WTC11 (cell line): ENCODE data around the gene CYP19A1. TPM values are rescaled to one million over a fixed set of nuclear protein-coding genes. Genes with fewer than 3 reads are reported as not detected.

Experiments
- ATAC-seq: fragments of 200-7000 bp; cut with Tn5 transposase; 2 replicates; pipeline ENCODE4 v1.10.0; 2021; ENCODE audit warnings: mild to moderate bottlenecking, moderate library complexity
- CTCF ChIA-PET: fragments of 300-600 bp; sonication (Branson Sonifier 250); formaldehyde crosslinking; loops from one replicate; lab custom pipeline; 2021; ENCODE audit warnings: antibody characterized with exemption; lab: Charles Lee
- POLR2A ChIA-PET: fragments of 350-600 bp; sonication (Branson Sonifier 250); formaldehyde crosslinking; loops from one replicate; lab custom pipeline; 2021; ENCODE audit warnings: antibody characterized with exemption; lab: Charles Lee
- DNase-seq: peaks from one replicate; pipeline ENCODE4 v3.0.0; 2021; ENCODE audit warnings: low spot score
- H3K27ac Mint-ChIP-seq: 2 replicates; pipeline ENCODE4 v1.8.0; 2021; ENCODE audit warnings: mixed read lengths
- H3K27me3 Mint-ChIP-seq: 2 replicates; pipeline ENCODE4 v1.8.0; 2021; ENCODE audit warnings: low read depth, mild to moderate bottlenecking, moderate library complexity, mixed read lengths
- H3K36me3 Mint-ChIP-seq: 2 replicates; pipeline ENCODE4 v1.8.0; 2021; ENCODE audit warnings: mixed read lengths
- H3K4me1 Mint-ChIP-seq: 2 replicates; pipeline ENCODE4 v1.8.0; 2022; ENCODE audit warnings: mixed read lengths
- H3K4me3 Mint-ChIP-seq: 2 replicates; pipeline ENCODE4 v1.8.0; 2021; ENCODE audit warnings: mild to moderate bottlenecking, moderate library complexity, mixed read lengths
- H3K9me3 Mint-ChIP-seq: 2 replicates; pipeline ENCODE4 v1.8.0; 2021; ENCODE audit warnings: mixed read lengths
- ATF1 ChIP-seq: sonication (generic); formaldehyde crosslinking; IDR thresholded peaks from 2 replicates; pipeline ENCODE4 v1.8.1; 2023; ENCODE audit warnings: mild to moderate bottlenecking, moderate library complexity, missing genetic modification reagents
- ESRRA ChIP-seq: sonication (generic); formaldehyde crosslinking; IDR thresholded peaks from 2 replicates; pipeline ENCODE4 v1.8.1; 2022; ENCODE audit warnings: mild to moderate bottlenecking, missing genetic modification reagents, borderline replicate concordance
- FOXJ3 ChIP-seq: sonication (generic); formaldehyde crosslinking; IDR thresholded peaks from 2 replicates; pipeline ENCODE4 v1.9.0; 2021; ENCODE audit warnings: missing genetic modification reagents, mild to moderate bottlenecking, borderline replicate concordance
- FOXK1 ChIP-seq: sonication (generic); formaldehyde crosslinking; IDR thresholded peaks from 2 replicates; pipeline ENCODE4 v1.8.0; 2022; ENCODE audit warnings: mild to moderate bottlenecking, moderate library complexity, missing genetic modification reagents
- FOXP1 ChIP-seq: sonication (generic); formaldehyde crosslinking; IDR thresholded peaks from 2 replicates; pipeline ENCODE4 v1.8.0; 2022; ENCODE audit warnings: missing genetic modification reagents, mild to moderate bottlenecking, moderate library complexity, borderline replicate concordance
- NFATC4 ChIP-seq: fragments of 250-450 bp; sonication (Bioruptor Pico); IDR thresholded peaks from 2 replicates; pipeline ENCODE4 v1.9.0; 2021; ENCODE audit warnings: mild to moderate bottlenecking
- NFYB ChIP-seq: sonication (generic); formaldehyde crosslinking; conservative IDR thresholded peaks from 2 replicates; pipeline ENCODE4 v1.8.0; 2022; ENCODE audit warnings: low read depth, missing genetic modification reagents
- ZBTB21 ChIP-seq: sonication (generic); formaldehyde crosslinking; IDR thresholded peaks from 2 replicates; pipeline ENCODE4 v1.8.1; 2023; ENCODE audit warnings: mild to moderate bottlenecking, missing genetic modification reagents, borderline replicate concordance
- ZNF121 ChIP-seq: sonication (generic); formaldehyde crosslinking; IDR thresholded peaks from 2 replicates; pipeline ENCODE4 v1.8.0; 2023; ENCODE audit warnings: missing genetic modification reagents
- ZNF138 ChIP-seq: sonication (generic); formaldehyde crosslinking; conservative IDR thresholded peaks from 2 replicates; pipeline ENCODE4 v1.8.1; 2022; ENCODE audit warnings: mild to moderate bottlenecking, moderate library complexity, missing genetic modification reagents
- ZNF317 ChIP-seq: sonication (generic); formaldehyde crosslinking; IDR thresholded peaks from 2 replicates; pipeline ENCODE4 v1.8.1; 2023; ENCODE audit warnings: low read depth, mild to moderate bottlenecking, moderate library complexity, missing genetic modification reagents, borderline replicate concordance
- ZNF416 ChIP-seq: fragments of 250-450 bp; sonication (Bioruptor Pico); IDR thresholded peaks from 2 replicates; pipeline ENCODE4 v1.9.0; 2021; ENCODE audit warnings: mild to moderate bottlenecking, inconsistent platforms
- ZNF423 ChIP-seq: fragments of 250-450 bp; sonication (Bioruptor Pico); IDR thresholded peaks from 2 replicates; pipeline ENCODE4 v2.1.2; 2022; ENCODE audit warnings: mild to moderate bottlenecking, moderate library complexity
- total RNA-seq: library from RNA; stranded (reverse); gene quantifications from 3 replicates; pipeline ENCODE4 v1.2.3, GENCODE V29; 2021
- TF ChIP-seq, protein P1 (sequence below): sonication (generic); formaldehyde crosslinking; IDR thresholded peaks from 2 replicates; pipeline ENCODE4 v1.8.0; 2022; ENCODE audit warnings: mild to moderate bottlenecking, missing genetic modification reagents
- TF ChIP-seq, protein P2 (sequence below): sonication (generic); formaldehyde crosslinking; IDR thresholded peaks from 2 replicates; pipeline ENCODE4 v1.8.1; 2022; ENCODE audit warnings: low read depth, missing genetic modification reagents, borderline replicate concordance
- TF ChIP-seq, protein P3 (sequence below): sonication (generic); formaldehyde crosslinking; IDR thresholded peaks from 2 replicates; pipeline ENCODE4 v1.8.0; 2023; ENCODE audit warnings: missing genetic modification reagents, mild to moderate bottlenecking, borderline replicate concordance
- TF ChIP-seq, protein P4 (sequence below): sonication (generic); formaldehyde crosslinking; IDR thresholded peaks from 2 replicates; pipeline ENCODE4 v1.8.1; 2023; ENCODE audit warnings: mild to moderate bottlenecking, missing genetic modification reagents, borderline replicate concordance
- TF ChIP-seq, protein P5 (sequence below): sonication (generic); formaldehyde crosslinking; IDR thresholded peaks from 2 replicates; pipeline ENCODE4 v1.8.0; 2022; ENCODE audit warnings: missing genetic modification reagents

The CYP19A1 gene
- total RNA-seq, 1 experiment from 2014 or later, result not detected

DNA sequence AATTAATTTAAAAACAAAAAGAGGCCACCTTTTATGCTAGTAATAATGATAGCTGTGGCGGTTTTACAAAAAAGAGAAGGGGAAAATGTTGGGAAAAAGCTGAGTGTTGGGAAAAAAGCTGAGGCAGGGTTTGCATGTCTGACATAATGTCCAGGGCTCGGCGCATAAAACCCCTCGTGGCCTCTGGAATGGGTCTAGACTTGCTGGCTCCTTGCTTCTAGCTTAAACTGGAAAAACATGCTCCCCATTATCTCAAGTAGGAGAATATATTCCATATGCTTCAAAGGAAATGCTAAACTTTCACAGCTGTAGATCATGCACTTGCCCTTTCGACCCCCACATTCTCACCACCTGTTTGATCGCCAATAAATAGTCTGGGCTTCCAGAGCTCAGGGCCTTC lies 53.0 kb downstream of the CYP19A1 start (continued):
- TF ChIP-seq, protein P1, sequence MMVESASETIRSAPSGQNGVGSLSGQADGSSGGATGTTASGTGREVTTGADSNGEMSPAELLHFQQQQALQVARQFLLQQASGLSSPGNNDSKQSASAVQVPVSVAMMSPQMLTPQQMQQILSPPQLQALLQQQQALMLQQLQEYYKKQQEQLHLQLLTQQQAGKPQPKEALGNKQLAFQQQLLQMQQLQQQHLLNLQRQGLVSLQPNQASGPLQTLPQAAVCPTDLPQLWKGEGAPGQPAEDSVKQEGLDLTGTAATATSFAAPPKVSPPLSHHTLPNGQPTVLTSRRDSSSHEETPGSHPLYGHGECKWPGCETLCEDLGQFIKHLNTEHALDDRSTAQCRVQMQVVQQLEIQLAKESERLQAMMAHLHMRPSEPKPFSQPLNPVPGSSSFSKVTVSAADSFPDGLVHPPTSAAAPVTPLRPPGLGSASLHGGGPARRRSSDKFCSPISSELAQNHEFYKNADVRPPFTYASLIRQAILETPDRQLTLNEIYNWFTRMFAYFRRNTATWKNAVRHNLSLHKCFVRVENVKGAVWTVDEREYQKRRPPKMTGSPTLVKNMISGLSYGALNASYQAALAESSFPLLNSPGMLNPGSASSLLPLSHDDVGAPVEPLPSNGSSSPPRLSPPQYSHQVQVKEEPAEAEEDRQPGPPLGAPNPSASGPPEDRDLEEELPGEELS (CRISPR knock-in tag), result no peak

DNA sequence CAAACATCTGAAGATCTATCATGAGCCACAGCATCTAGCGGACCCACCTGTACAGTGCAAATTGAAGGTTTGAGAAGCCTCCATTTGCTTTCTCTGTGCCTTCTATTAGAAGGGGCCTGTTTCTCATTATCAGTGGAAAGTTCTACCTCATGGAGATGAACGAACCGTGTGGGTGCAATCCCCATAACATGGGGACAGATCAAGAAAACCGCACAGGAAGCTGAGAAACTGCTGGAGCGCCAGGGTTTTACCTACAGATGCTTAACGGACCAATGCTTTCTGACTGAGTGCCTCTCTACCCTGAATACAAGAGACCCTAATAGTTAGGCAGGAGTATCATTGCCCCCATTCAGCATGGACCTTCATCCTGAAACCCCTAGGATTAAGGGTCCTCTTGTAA lies 53.5 kb downstream of the CYP19A1 start:
- no peaks in the 10 kb centered on the region for H3K36me3 Mint-ChIP-seq
- TF ChIP-seq ATF1 (CRISPR knock-in tag), result no peak
- no peak for TF ChIP-seq NFYB
- TF ChIP-seq FOXK1, result no peak
- no peak for TF ChIP-seq ZNF121 (CRISPR knock-in tag)
- TF ChIP-seq, all 79 proteins: peak for 0
- no peaks in the 10 kb centered on the region for H3K4me1 Mint-ChIP-seq
- no peaks in the 10 kb centered on the region for H3K9me3 Mint-ChIP-seq
- ChIA-PET POLR2A (no interaction called here), CTCF (interaction anchor here (0.9 to 1.1 kb wide), 3 partner anchors 96 to 117 kb away, joined by 3 to 4 read pairs (median 3); no protein-coding TSS in a partner anchor)
- H3K27me3 Mint-ChIP-seq, result no peaks in the 10 kb centered on the region
- DNase-seq (no peak), ATAC-seq (no peak)
- no peak overlapping the region for H3K4me3 Mint-ChIP-seq
- no peak overlapping the region for H3K27ac Mint-ChIP-seq

DNA sequence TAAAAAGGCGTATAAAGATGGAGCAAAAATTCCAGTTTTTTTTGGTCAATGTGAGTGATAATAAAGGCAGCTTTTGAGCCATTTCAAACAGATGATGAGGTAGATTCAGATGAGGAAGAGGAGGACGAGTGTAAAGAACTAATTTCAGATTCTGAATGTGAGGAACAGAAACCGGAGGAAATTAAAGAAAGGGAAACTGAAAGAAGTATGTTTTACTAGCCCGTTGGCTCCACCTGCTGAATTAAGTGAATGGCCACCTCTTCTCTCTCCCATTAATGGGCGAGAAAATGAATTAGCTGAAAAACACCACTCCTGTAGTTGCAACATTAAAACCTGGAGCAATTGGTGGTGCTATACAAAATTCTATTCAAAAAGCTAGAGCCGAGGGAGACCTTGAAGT lies 55.4 kb downstream of the CYP19A1 start:
- CTCF ChIA-PET, result interaction anchor here (0.6 to 3.4 kb wide), 6 partner anchors 16 to 120 kb away, joined by 3 to 49 read pairs (median 18); no protein-coding TSS in a partner anchor
- no peak overlapping the region for H3K4me3 Mint-ChIP-seq
- DNase-seq (no peak), ATAC-seq (no peak)
- no peaks in the 10 kb centered on the region for H3K4me1 Mint-ChIP-seq
- TF ChIP-seq ZNF416 (CRISPR knock-in tag), result no peak
- TF ChIP-seq ESRRA (CRISPR knock-in tag), result no peak
- TF ChIP-seq, protein P2, sequence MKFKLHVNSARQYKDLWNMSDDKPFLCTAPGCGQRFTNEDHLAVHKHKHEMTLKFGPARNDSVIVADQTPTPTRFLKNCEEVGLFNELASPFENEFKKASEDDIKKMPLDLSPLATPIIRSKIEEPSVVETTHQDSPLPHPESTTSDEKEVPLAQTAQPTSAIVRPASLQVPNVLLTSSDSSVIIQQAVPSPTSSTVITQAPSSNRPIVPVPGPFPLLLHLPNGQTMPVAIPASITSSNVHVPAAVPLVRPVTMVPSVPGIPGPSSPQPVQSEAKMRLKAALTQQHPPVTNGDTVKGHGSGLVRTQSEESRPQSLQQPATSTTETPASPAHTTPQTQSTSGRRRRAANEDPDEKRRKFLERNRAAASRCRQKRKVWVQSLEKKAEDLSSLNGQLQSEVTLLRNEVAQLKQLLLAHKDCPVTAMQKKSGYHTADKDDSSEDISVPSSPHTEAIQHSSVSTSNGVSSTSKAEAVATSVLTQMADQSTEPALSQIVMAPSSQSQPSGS (CRISPR knock-in tag), result no peak
- TF ChIP-seq, protein P3, sequence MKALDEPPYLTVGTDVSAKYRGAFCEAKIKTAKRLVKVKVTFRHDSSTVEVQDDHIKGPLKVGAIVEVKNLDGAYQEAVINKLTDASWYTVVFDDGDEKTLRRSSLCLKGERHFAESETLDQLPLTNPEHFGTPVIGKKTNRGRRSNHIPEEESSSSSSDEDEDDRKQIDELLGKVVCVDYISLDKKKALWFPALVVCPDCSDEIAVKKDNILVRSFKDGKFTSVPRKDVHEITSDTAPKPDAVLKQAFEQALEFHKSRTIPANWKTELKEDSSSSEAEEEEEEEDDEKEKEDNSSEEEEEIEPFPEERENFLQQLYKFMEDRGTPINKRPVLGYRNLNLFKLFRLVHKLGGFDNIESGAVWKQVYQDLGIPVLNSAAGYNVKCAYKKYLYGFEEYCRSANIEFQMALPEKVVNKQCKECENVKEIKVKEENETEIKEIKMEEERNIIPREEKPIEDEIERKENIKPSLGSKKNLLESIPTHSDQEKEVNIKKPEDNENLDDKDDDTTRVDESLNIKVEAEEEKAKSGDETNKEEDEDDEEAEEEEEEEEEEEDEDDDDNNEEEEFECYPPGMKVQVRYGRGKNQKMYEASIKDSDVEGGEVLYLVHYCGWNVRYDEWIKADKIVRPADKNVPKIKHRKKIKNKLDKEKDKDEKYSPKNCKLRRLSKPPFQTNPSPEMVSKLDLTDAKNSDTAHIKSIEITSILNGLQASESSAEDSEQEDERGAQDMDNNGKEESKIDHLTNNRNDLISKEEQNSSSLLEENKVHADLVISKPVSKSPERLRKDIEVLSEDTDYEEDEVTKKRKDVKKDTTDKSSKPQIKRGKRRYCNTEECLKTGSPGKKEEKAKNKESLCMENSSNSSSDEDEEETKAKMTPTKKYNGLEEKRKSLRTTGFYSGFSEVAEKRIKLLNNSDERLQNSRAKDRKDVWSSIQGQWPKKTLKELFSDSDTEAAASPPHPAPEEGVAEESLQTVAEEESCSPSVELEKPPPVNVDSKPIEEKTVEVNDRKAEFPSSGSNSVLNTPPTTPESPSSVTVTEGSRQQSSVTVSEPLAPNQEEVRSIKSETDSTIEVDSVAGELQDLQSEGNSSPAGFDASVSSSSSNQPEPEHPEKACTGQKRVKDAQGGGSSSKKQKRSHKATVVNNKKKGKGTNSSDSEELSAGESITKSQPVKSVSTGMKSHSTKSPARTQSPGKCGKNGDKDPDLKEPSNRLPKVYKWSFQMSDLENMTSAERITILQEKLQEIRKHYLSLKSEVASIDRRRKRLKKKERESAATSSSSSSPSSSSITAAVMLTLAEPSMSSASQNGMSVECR (CRISPR knock-in tag), result no peak
- no peak for TF ChIP-seq FOXP1 (CRISPR knock-in tag)
- TF ChIP-seq, protein P4, sequence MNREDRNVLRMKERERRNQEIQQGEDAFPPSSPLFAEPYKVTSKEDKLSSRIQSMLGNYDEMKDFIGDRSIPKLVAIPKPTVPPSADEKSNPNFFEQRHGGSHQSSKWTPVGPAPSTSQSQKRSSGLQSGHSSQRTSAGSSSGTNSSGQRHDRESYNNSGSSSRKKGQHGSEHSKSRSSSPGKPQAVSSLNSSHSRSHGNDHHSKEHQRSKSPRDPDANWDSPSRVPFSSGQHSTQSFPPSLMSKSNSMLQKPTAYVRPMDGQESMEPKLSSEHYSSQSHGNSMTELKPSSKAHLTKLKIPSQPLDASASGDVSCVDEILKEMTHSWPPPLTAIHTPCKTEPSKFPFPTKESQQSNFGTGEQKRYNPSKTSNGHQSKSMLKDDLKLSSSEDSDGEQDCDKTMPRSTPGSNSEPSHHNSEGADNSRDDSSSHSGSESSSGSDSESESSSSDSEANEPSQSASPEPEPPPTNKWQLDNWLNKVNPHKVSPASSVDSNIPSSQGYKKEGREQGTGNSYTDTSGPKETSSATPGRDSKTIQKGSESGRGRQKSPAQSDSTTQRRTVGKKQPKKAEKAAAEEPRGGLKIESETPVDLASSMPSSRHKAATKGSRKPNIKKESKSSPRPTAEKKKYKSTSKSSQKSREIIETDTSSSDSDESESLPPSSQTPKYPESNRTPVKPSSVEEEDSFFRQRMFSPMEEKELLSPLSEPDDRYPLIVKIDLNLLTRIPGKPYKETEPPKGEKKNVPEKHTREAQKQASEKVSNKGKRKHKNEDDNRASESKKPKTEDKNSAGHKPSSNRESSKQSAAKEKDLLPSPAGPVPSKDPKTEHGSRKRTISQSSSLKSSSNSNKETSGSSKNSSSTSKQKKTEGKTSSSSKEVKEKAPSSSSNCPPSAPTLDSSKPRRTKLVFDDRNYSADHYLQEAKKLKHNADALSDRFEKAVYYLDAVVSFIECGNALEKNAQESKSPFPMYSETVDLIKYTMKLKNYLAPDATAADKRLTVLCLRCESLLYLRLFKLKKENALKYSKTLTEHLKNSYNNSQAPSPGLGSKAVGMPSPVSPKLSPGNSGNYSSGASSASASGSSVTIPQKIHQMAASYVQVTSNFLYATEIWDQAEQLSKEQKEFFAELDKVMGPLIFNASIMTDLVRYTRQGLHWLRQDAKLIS (CRISPR knock-in tag), result no peak
- TF ChIP-seq, protein P5, sequence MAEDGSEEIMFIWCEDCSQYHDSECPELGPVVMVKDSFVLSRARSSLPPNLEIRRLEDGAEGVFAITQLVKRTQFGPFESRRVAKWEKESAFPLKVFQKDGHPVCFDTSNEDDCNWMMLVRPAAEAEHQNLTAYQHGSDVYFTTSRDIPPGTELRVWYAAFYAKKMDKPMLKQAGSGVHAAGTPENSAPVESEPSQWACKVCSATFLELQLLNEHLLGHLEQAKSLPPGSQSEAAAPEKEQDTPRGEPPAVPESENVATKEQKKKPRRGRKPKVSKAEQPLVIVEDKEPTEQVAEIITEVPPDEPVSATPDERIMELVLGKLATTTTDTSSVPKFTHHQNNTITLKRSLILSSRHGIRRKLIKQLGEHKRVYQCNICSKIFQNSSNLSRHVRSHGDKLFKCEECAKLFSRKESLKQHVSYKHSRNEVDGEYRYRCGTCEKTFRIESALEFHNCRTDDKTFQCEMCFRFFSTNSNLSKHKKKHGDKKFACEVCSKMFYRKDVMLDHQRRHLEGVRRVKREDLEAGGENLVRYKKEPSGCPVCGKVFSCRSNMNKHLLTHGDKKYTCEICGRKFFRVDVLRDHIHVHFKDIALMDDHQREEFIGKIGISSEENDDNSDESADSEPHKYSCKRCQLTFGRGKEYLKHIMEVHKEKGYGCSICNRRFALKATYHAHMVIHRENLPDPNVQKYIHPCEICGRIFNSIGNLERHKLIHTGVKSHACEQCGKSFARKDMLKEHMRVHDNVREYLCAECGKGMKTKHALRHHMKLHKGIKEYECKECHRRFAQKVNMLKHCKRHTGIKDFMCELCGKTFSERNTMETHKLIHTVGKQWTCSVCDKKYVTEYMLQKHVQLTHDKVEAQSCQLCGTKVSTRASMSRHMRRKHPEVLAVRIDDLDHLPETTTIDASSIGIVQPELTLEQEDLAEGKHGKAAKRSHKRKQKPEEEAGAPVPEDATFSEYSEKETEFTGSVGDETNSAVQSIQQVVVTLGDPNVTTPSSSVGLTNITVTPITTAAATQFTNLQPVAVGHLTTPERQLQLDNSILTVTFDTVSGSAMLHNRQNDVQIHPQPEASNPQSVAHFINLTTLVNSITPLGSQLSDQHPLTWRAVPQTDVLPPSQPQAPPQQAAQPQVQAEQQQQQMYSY (CRISPR knock-in tag), result no peak
- no peak for TF ChIP-seq FOXJ3 (CRISPR knock-in tag)
- no peak for TF ChIP-seq ATF1 (CRISPR knock-in tag)
- no peak for TF ChIP-seq NFATC4
- TF ChIP-seq ZBTB21 (CRISPR knock-in tag), result no peak
- no peak for TF ChIP-seq ZNF423
- TF ChIP-seq ZNF138, result no peak
- TF ChIP-seq ZNF317 (CRISPR knock-in tag), result no peak
- no peaks in the 10 kb centered on the region for H3K36me3 Mint-ChIP-seq
- no peaks in the 10 kb centered on the region for H3K27me3 Mint-ChIP-seq
- POLR2A ChIA-PET, result interaction anchor here (0.8 kb wide), 1 partner anchor 120 kb away, joined by 3 read pairs; no protein-coding TSS in a partner anchor
- no peaks in the 10 kb centered on the region for H3K9me3 Mint-ChIP-seq
- H3K27ac Mint-ChIP-seq, result no peak overlapping the region
